Neutrophil (primary cell): ENCODE data around the gene MXRA8.
A peak's percentile ranks its signal among the peaks of the same experiment; 100 is the strongest.

Experiments
- H3K27ac ChIP-seq: fragments of 200-600 bp; sonication (generic); 2 replicates; pipeline ENCODE4 v1.5.1; 2016; ENCODE audit warnings: mild to moderate bottlenecking, moderate library complexity
- H3K27me3 ChIP-seq: fragments of 200-600 bp; sonication (generic); 2 replicates; pipeline ENCODE4 v1.6.0; 2016; ENCODE audit warnings: mild to moderate bottlenecking
- H3K36me3 ChIP-seq: fragments of 200-600 bp; sonication (generic); 2 replicates; pipeline ENCODE4 v1.5.1; 2017
- H3K4me1 ChIP-seq, 2 experiments: fragments of 200-600 bp in 1 of 2; sonication (generic) in 1 of 2; 1 replicate in 1 of 2; 2 replicates in 1 of 2; pipeline versions ENCODE4 v1.5.1 to v1.6.1; 2013 to 2016; ENCODE audit warnings: low read depth in 1 of 2, low read length in 1 of 2, mild to moderate bottlenecking in 1 of 2, moderate library complexity in 1 of 2; ENCODE audit not compliant: control insufficient read depth in 1 of 2, insufficient read depth in 1 of 2
- H3K4me3 ChIP-seq, 2 experiments: fragments of 200-600 bp in 1 of 2; sonication (generic) in 1 of 2; 1 replicate in 1 of 2; 2 replicates in 1 of 2; pipeline ENCODE4 v1.5.1; 2013 to 2016; ENCODE audit warnings: low read depth in 1 of 2, low read length in 1 of 2, mild to moderate bottlenecking in 1 of 2, moderate library complexity in 1 of 2
- H3K9me3 ChIP-seq: fragments of 200-600 bp; sonication (generic); 2 replicates; pipeline ENCODE4 v1.5.1; 2016
- TF ChIP-seq, protein P1 (sequence below): fragments of 200-600 bp; sonication (generic); IDR thresholded peaks from 2 replicates; pipeline ENCODE4 v1.5.1; 2016; ENCODE audit warnings: antibody characterized with exemption

MXRA8 gene

GRCh38 chr1:1352786-1353388 is 5.5 kb downstream of the MXRA8 start:
- Histone ChIP-seq H3K36me3 (no peaks in the 10 kb centered on the region), H3K9me3 (no peaks in the 10 kb centered on the region), H3K4me3 (no peak overlapping the region), H3K27me3 (peaks cover 77% of the 10 kb centered on the region), H3K27ac (no peak overlapping the region), H3K4me1 (peaks cover 9 to 19% of the 10 kb centered on the region in 2 experiments)
- TF ChIP-seq, protein P1, sequence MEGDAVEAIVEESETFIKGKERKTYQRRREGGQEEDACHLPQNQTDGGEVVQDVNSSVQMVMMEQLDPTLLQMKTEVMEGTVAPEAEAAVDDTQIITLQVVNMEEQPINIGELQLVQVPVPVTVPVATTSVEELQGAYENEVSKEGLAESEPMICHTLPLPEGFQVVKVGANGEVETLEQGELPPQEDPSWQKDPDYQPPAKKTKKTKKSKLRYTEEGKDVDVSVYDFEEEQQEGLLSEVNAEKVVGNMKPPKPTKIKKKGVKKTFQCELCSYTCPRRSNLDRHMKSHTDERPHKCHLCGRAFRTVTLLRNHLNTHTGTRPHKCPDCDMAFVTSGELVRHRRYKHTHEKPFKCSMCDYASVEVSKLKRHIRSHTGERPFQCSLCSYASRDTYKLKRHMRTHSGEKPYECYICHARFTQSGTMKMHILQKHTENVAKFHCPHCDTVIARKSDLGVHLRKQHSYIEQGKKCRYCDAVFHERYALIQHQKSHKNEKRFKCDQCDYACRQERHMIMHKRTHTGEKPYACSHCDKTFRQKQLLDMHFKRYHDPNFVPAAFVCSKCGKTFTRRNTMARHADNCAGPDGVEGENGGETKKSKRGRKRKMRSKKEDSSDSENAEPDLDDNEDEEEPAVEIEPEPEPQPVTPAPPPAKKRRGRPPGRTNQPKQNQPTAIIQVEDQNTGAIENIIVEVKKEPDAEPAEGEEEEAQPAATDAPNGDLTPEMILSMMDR: no peak

- Histone ChIP-seq H3K27me3 (peaks cover 71% of the 10 kb centered on the region), H3K4me1 (peaks cover 9 to 20% of the 10 kb centered on the region in 2 experiments), H3K27ac (no peak overlapping the region), H3K36me3 (no peaks in the 10 kb centered on the region), H3K4me3 (no peak overlapping the region), H3K9me3 (no peaks in the 10 kb centered on the region)
- TF ChIP-seq, protein P1: no peak
These were observed 6.6 kb downstream of the MXRA8 start for GRCh38 chr1:1351511-1352427.

DNA sequence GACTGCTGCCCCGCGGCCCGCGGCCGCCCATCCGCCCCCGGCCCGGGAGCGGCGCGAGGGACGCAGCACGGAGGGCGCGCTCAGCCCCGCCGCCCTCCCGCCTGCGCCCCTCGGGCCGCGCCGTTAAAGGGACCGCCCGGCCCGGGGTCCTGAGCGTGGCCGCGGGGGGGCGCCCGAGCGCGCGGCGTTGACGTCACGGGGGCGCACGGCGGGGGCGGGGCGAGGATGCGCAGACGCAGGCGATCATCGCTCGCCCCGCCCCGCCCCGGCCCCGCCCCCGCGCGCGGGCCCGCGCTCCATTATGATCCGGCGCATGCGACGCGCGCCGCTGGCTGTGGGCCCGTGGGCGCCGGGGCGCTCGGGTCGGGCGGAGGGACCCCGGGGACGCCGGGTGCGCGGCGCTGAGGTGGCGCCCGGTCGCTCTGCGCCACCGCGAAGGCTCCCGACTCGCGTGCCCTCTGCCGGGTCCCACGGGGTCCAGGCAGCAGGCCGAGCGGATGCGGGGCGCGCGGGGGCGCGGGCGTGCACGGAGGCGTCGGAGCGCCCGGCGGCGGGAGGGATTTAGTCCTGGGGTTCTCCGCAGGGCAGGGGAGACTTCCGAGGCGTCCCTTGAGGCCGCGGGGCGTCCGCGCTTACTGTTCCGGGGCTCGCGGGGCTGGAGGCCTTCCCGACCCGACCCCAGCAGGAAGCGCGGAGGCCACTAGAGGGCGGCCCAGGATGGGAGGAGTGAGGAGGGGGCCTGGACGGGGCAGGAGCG is 8.9 kb downstream of the MXRA8 start, which contains the start of gene DVL1:
Gene DVL1 (minus strand): TSS at position 163 of the 757 bp plus-strand sequence. CDS start 353 bp downstream, outside the sequence.
- Histone ChIP-seq H3K36me3 (no peaks in the 10 kb centered on the region), H3K4me3 (peak within 1 kb of the TSS; percentile 70 to 75), H3K4me1 (peaks cover 9% of the 10 kb centered on the region in 2 experiments), H3K27me3 (peaks cover 48% of the 10 kb centered on the region), H3K9me3 (no peaks in the 10 kb centered on the region), H3K27ac (peak within 1 kb of the TSS; percentile 64)
- TF ChIP-seq, protein P1: peak; percentile 47

DNA sequence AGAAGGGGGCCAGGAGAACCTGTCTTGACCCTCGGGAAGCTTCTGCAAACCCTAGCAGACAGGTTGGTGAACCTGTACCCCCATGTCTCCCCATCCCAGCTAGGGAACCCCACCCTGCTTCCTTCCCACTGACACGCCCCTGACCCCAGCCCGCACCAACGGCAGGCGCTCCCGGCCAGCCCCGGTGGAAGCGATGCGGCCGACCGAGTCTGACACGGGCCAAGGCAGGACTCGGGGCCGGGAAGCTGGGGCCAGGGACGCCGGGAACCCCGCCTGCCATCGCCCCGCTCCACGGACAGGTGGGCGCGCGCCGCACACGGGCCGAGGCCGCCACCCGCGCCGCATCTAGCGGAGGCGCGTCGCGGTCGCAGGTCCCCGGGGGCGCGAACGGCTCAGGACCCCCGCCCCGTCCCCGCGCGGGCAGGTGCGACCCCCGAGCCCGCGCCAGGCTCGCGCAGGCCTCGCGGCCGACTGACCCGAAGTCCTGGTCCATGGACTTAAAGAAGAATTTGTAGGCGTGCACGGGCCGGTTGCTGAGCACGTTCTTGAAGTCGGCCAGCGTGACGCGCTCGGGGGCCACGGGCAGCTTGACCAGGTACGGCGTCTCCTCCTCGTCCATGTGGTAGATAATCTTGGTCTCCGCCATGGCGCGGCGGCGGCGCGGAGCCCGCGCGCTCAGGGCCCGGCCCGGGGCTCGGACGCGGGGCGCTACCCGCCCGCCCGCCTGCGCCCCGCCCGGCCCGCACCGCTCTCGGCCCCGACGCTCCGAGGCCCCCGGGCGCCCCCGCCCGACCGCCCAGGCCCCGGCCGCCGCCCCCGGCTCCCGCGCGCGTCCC is 9.7 kb downstream of the MXRA8 start:
- H3K27me3 ChIP-seq: peaks cover 40% of the 10 kb centered on the region

More for the DNA sequence above, 9.7 kb downstream of the MXRA8 start:
- H3K4me1 ChIP-seq: peaks cover 9% of the 10 kb centered on the region in 2 experiments
- H3K9me3 ChIP-seq: no peaks in the 10 kb centered on the region
- TF ChIP-seq, protein P1: no peak
- peak overlapping the region; percentile 62 to 70 for H3K4me3 ChIP-seq
- H3K27ac ChIP-seq: no peak overlapping the region
- no peaks in the 10 kb centered on the region for H3K36me3 ChIP-seq
